ACHN (cell line): ENCODE measurements around the gene RNF114.

Experiments
- DNase-seq: peaks from one replicate; pipeline ENCODE4 v3.0.0-alpha.2; 2015
- in situ Hi-C: cut with HindIII; loops from 2 replicates; pipeline ENCODE4 v1.10.0; 2017; ENCODE audit warnings: low sequenced_read_pairs, low pct_ligation_motif_present, low pct_unique_long_range_greater_than_20kb

The RNF114 gene

GRCh38 chr20:49918446-49918845 is 17.8 kb upstream of the RNF114 start:
- no peak for DNase-seq
- in situ Hi-C loops = no loop called here

- in situ Hi-C loops = no loop called here
- no peak for DNase-seq
These were observed 17.2 kb upstream of the RNF114 start for GRCh38 chr20:49919009-49919408.

- in situ Hi-C loops = no loop called here
These were observed 16.7 kb upstream of the RNF114 start for GRCh38 chr20:49919461-49919860.

GRCh38 chr20:49924247-49924646 is 11.9 kb upstream of the RNF114 start:
- no peak for DNase-seq
- in situ Hi-C loops = no loop called here

More at GRCh38 chr20:49919461-49919860, 16.7 kb upstream of the RNF114 start:
- DNase-seq = no peak

- DNase-seq = no peak
- in situ Hi-C loops = no loop called here
These were observed 10.2 kb upstream of the RNF114 start for GRCh38 chr20:49925901-49926454.

GRCh38 chr20:49928411-49929141 is 7.6 kb upstream of the RNF114 start:
- in situ Hi-C loops = no loop called here
- DNase-seq = peak; percentile 74

- no peak for DNase-seq
- in situ Hi-C loops = no loop called here
These were observed 7.1 kb upstream of the RNF114 start for GRCh38 chr20:49929142-49929494.

- no peak for DNase-seq
- in situ Hi-C loops = no loop called here
These were observed 448 bp upstream of the RNF114 start for GRCh38 chr20:49935746-49936152.

GRCh38 chr20:49937027-49937929 is 1.1 kb downstream of the RNF114 start:
- DNase-seq = no peak
- in situ Hi-C loops = no loop called here

GRCh38 chr20:49938173-49939163 is 2.3 kb downstream of the RNF114 start:
- in situ Hi-C loops = no loop called here
- no peak for DNase-seq

GRCh38 chr20:49941456-49941855 is 5.3 kb downstream of the RNF114 start:
- in situ Hi-C loops = no loop called here
- DNase-seq = no peak

- in situ Hi-C loops = no loop called here
- DNase-seq = no peak
These were observed 6.1 kb downstream of the RNF114 start for GRCh38 chr20:49942303-49942702.

- no peak for DNase-seq
- in situ Hi-C loops = no loop called here
These were observed 6.7 kb downstream of the RNF114 start for GRCh38 chr20:49942942-49943341.

- in situ Hi-C loops = no loop called here
- DNase-seq = no peak
These were observed 9.1 kb downstream of the RNF114 start for GRCh38 chr20:49945306-49945700.

GRCh38 chr20:49945701-49946477 is 9.7 kb downstream of the RNF114 start:
- in situ Hi-C loops = no loop called here
- no peak for DNase-seq

GRCh38 chr20:49948178-49948577 is 12.0 kb downstream of the RNF114 start:
- in situ Hi-C loops = no loop called here

GRCh38 chr20:49948809-49949507 is 12.8 kb downstream of the RNF114 start:
- DNase-seq = peak; percentile 45
- in situ Hi-C loops = no loop called here

More at GRCh38 chr20:49948178-49948577, 12.0 kb downstream of the RNF114 start:
- DNase-seq = no peak
